HCT116 (cell line): ENCODE measurements around the gene GNMT. TPM values are rescaled to one million over a fixed set of nuclear protein-coding genes. Genes with fewer than 3 reads are reported as not detected.
A peak's percentile ranks its signal among the peaks of the same experiment; 100 is the strongest.

Source experiments
- ATAC-seq: fragments of 200-7000 bp; cut with Tn5 transposase; 2 replicates; pipeline ENCODE4 v1.9.1; 2020; ENCODE audit warnings: mild to moderate bottlenecking, moderate library complexity
- BruUV-seq: library from RNA; stranded (reverse); fragments of 400-500 nt; replicated peaks from 2 replicates; lab custom pipeline; 2021; lab: Mats Ljungman, UMichigan
- CTCF ChIA-PET: fragments of 300-600 bp; sonication (Branson Sonifier 250); formaldehyde crosslinking; loops from one replicate; lab custom pipeline; 2021; ENCODE audit warnings: antibody characterized with exemption; lab: Charles Lee
- POLR2A ChIA-PET: fragments of 300-600, 350-600 bp; sonication (Branson Sonifier 250); formaldehyde crosslinking; loops from one replicate; lab custom pipeline; 2021; ENCODE audit warnings: antibody characterized with exemption; lab: Charles Lee
- RAD21 ChIA-PET, 2 experiments: fragments of 300-600 bp; sonication (Branson Sonifier 250); formaldehyde crosslinking; loops; one replicate each; lab custom pipeline; 2023; ENCODE audit warnings: low total read pairs in 2 of 2; ENCODE audit not compliant: uncharacterized antibody in 2 of 2, unreplicated experiment in 2 of 2, low non-redundant PET in 1 of 2; lab: Charles Lee
- DNase-seq: peaks from one replicate; pipeline ENCODE4 v3.0.0-alpha.2; 2010; ENCODE audit warnings: low read depth, low spot score
- H2AFZ ChIP-seq: fragments of 200-600 bp; shearing (Covaris generic), sonication (generic); 2 replicates; pipeline ENCODE4 v1.6.1; 2017; ENCODE audit warnings: low read depth, mixed run types, mixed read lengths, antibody characterized with exemption, low read length; ENCODE audit not compliant: poor library complexity, severe bottlenecking
- H3K27ac ChIP-seq: 2 replicates; pipeline ENCODE4 v1.5.1; 2012; ENCODE audit warnings: low read depth, low read length
- H3K27me3 ChIP-seq: fragments of 200-600 bp; sonication (generic); 2 replicates; pipeline ENCODE4 v1.6.1; 2016; ENCODE audit warnings: mixed run types, low read length, mixed read lengths; ENCODE audit not compliant: insufficient read depth
- H3K36me3 ChIP-seq, 2 experiments: fragments of 200-500 bp in 1 of 2; fragments of 200-600 bp in 1 of 2; sonication (Bioruptor generic) in 1 of 2; sonication (generic) in 1 of 2; 2 replicates each; pipeline versions ENCODE4 v1.5.1 to v1.6.1; 2014 to 2016; ENCODE audit warnings: low read length in 2 of 2, inconsistent platforms in 1 of 2, mixed read lengths in 1 of 2, mixed run types in 1 of 2; ENCODE audit not compliant: insufficient read depth in 2 of 2, control insufficient read depth in 1 of 2
- H3K4me1 ChIP-seq, 2 experiments: fragments of 200-600 bp in 1 of 2; sonication (generic) in 1 of 2; 2 replicates each; pipeline versions ENCODE4 v1.5.1 to v1.6.1; 2012 to 2017; ENCODE audit warnings: low read length in 2 of 2, inconsistent platforms in 1 of 2, mild to moderate bottlenecking in 1 of 2, mixed read lengths in 1 of 2, mixed run types in 1 of 2, moderate library complexity in 1 of 2; ENCODE audit not compliant: insufficient read depth in 2 of 2, control insufficient read depth in 1 of 2
- H3K4me2 ChIP-seq: fragments of 200-600 bp; sonication (generic); 2 replicates; pipeline ENCODE4 v1.6.1; 2017; ENCODE audit warnings: mixed run types, low read length, mixed read lengths
- H3K4me3 ChIP-seq, 2 experiments: fragments of 200-600 bp in 1 of 2; sonication (generic) in 1 of 2; replicated peaks in 1 of 2; 2 replicates each; pipeline ENCODE4 v1.5.1; 2011 to 2016; ENCODE audit warnings: low read length in 2 of 2, control low read depth in 1 of 2, low read depth in 1 of 2, mild to moderate bottlenecking in 1 of 2, mixed read lengths in 1 of 2, mixed run types in 1 of 2
- H3K79me2 ChIP-seq: fragments of 200-600 bp; sonication (generic); 2 replicates; pipeline ENCODE4 v1.6.1; 2017; ENCODE audit warnings: mild to moderate bottlenecking, mixed run types, low read length, moderate library complexity, mixed read lengths; ENCODE audit not compliant: insufficient read depth
- H3K9ac ChIP-seq: fragments of 200-600 bp; sonication (generic); 2 replicates; pipeline ENCODE4 v1.6.1; 2016; ENCODE audit warnings: low read length, mixed read lengths
- H3K9me2 ChIP-seq: fragments of 200-600 bp; sonication (generic), shearing (Covaris generic); 2 replicates; pipeline ENCODE4 v1.6.1; 2017; ENCODE audit warnings: mixed run types, mild to moderate bottlenecking, moderate library complexity; ENCODE audit not compliant: insufficient read depth
- H3K9me3 ChIP-seq, 2 experiments: fragments of 200-500 bp in 1 of 2; fragments of 200-600 bp in 1 of 2; sonication (Bioruptor generic) in 1 of 2; sonication (generic) in 1 of 2; 2 replicates each; pipeline ENCODE4 v1.6.1; 2014 to 2017; ENCODE audit warnings: low read length in 2 of 2, mixed read lengths in 2 of 2, inconsistent platforms in 1 of 2, low read depth in 1 of 2, mild to moderate bottlenecking in 1 of 2, mixed run types in 1 of 2, moderate library complexity in 1 of 2; ENCODE audit not compliant: control insufficient read depth in 1 of 2, insufficient read depth in 1 of 2
- H4K20me1 ChIP-seq: fragments of 200-600 bp; sonication (generic), shearing (Covaris generic); 2 replicates; pipeline ENCODE4 v1.6.1; 2017; ENCODE audit warnings: mixed run types, mild to moderate bottlenecking, moderate library complexity; ENCODE audit not compliant: insufficient read depth
- CBX3 ChIP-seq: IDR thresholded peaks from 2 replicates; pipeline ENCODE4 v1.6.1; 2012; ENCODE audit warnings: low read depth
- CTCF ChIP-seq, 3 experiments: fragments of 200-600 bp in 1 of 3; sonication (generic) in 1 of 3; IDR thresholded peaks in 2 of 3; conservative IDR thresholded peaks in 1 of 3; 2 replicates each; pipeline ENCODE4 v1.5.1; 2012 to 2017; ENCODE audit warnings: low read depth in 2 of 3, low read length in 2 of 3, antibody characterized with exemption in 1 of 3, borderline replicate concordance in 1 of 3, control low read depth in 1 of 3, mild to moderate bottlenecking in 1 of 3, mixed read lengths in 1 of 3, mixed run types in 1 of 3, moderate library complexity in 1 of 3; ENCODE audit not compliant: insufficient read depth in 1 of 3
- ELF1 ChIP-seq: IDR thresholded peaks from 2 replicates; pipeline ENCODE4 v1.6.1; 2012; ENCODE audit warnings: low read depth, borderline replicate concordance
- EZH2 ChIP-seq: fragments of 200-600 bp; sonication (generic); IDR thresholded peaks from 2 replicates; pipeline ENCODE4 v1.6.1; 2017; ENCODE audit warnings: antibody characterized with exemption, mixed run types
- EZH2phosphoT487 ChIP-seq: fragments of 200-600 bp; IDR thresholded peaks from 2 replicates; pipeline ENCODE4 v1.6.1; 2018; ENCODE audit warnings: antibody characterized with exemption, borderline replicate concordance
- FOSL1 ChIP-seq: IDR thresholded peaks from 2 replicates; pipeline ENCODE4 v1.6.1; 2012; ENCODE audit warnings: low read depth
- MAX ChIP-seq: IDR thresholded peaks from 2 replicates; pipeline ENCODE4 v1.6.1; 2012
- POLR2A ChIP-seq: IDR thresholded peaks from 2 replicates; pipeline ENCODE4 v1.7.0; 2011; ENCODE audit warnings: borderline replicate concordance; ENCODE audit not compliant: insufficient read depth, insufficient read length; ENCODE audit errors: extremely low read depth
- POLR2AphosphoS5 ChIP-seq: IDR thresholded peaks from 2 replicates; pipeline ENCODE4 v1.6.1; 2011; ENCODE audit warnings: mild to moderate bottlenecking, low read depth, low read length, moderate library complexity
- REST ChIP-seq: IDR thresholded peaks from 2 replicates; pipeline ENCODE4 v1.6.1; 2012; ENCODE audit warnings: low read depth
- SIN3A ChIP-seq: IDR thresholded peaks from 2 replicates; pipeline ENCODE4 v1.6.1; 2012; ENCODE audit warnings: low read depth
- SP1 ChIP-seq: IDR thresholded peaks from 2 replicates; pipeline ENCODE4 v1.6.1; 2012; ENCODE audit warnings: low read depth
- SRF ChIP-seq: IDR thresholded peaks from 2 replicates; pipeline ENCODE4 v1.6.1; 2012; ENCODE audit warnings: low read depth
- TCF7L2 ChIP-seq: IDR thresholded peaks from 2 replicates; pipeline ENCODE4 v1.7.0; 2011; ENCODE audit warnings: borderline replicate concordance, inconsistent platforms; ENCODE audit not compliant: insufficient read depth, insufficient read length; ENCODE audit errors: extremely low read depth
- ZFX ChIP-seq: fragments of 450-650 bp; IDR thresholded peaks from 2 replicates; pipeline ENCODE4 v1.6.1; 2017
- intact Hi-C: fragments of 100-400 bp; cut with micrococcal nuclease; formaldehyde crosslinking; loops from 2 replicates; pipeline ENCODE4 v1.10.0; 2022
- total RNA-seq: library from RNA; stranded (reverse); gene quantifications from one replicate; pipeline ENCODE4 v1.2.1, GENCODE V29; 2021; ENCODE audit not compliant: unreplicated experiment

The GNMT gene
- total RNA-seq, 1 experiment from 2014 or later = 0.57 TPM

- CTCF ChIA-PET = interaction anchor here (0.6 to 0.8 kb wide), 2 partner anchors 8 to 405 kb away, joined by 3 to 4 read pairs; no protein-coding TSS in a partner anchor
- peak within 1 kb of the TSS; percentile 60 to 79 for H3K4me3 ChIP-seq
- intact Hi-C loops = loop anchor here (1.0 kb wide), 1 partner anchor 85 kb away; the partner anchor contains the start of gene KLHDC3
- no peaks in the 10 kb centered on the region for H3K27me3 ChIP-seq
- DNase-seq = peak; percentile 98
- ATAC-seq = peak; percentile 90
- POLR2A ChIA-PET = interaction anchor here (0.6 to 2.6 kb wide), 12 partner anchors 10 to 274 kb away, joined by 3 to 11 read pairs (median 3); partner anchors contain the start of genes PEX6, PPP2R5D and RRP36
- peak within 1 kb of the TSS; percentile 52 for H2AFZ ChIP-seq
- no peaks in the 10 kb centered on the region for H4K20me1 ChIP-seq
- H3K9me3 ChIP-seq = no peaks in the 10 kb centered on the region
- peaks cover 4 to 12% of the 10 kb centered on the region in 2 experiments; a peak in 3 of 4 replicates for H3K36me3 ChIP-seq
- no peak for TF ChIP-seq SRF
- peak; percentile 79 for TF ChIP-seq POLR2AphosphoS5
- TF ChIP-seq EZH2phosphoT487 = no peak
- peak; percentile 98 for TF ChIP-seq SP1
- no peak for TF ChIP-seq EZH2
- TF ChIP-seq POLR2A = peak; percentile 33
- no peak for TF ChIP-seq CTCF (IDR thresholded peaks at IDR 0.05 in 2 of 3, conservative IDR thresholded peaks at IDR 0.05 in 1 of 3; ENCODE audit: borderline replicate concordance in 1 of 3, insufficient read depth in 1 of 3, low read depth in 2 of 3, low read length in 2 of 3)
- TF ChIP-seq ELF1 = peak; percentile 76; the same call in 1 of the 2 replicates
- peak; percentile 67 for TF ChIP-seq TCF7L2
- TF ChIP-seq MAX = peak; percentile 99
- TF ChIP-seq FOSL1 = no peak
- TF ChIP-seq ZFX = peak; percentile 70; the same call in 1 of the 2 replicates
- TF ChIP-seq SIN3A = peak; percentile 84; the same call in 1 of the 2 replicates
- TF ChIP-seq REST = no peak
- 0 out of 2 replicates have a peak, but pooled peaks have one; percentile 48 for TF ChIP-seq CBX3
- TF ChIP-seq, all 23 proteins: peak for 9
- no peaks in the 10 kb centered on the region for H3K9me2 ChIP-seq
- H3K9ac ChIP-seq = peak within 1 kb of the TSS; percentile 73
- peak within 1 kb of the TSS; percentile 82 for H3K4me2 ChIP-seq
- RAD21 ChIA-PET = interaction anchor here in 1 of 2 experiments (0.7 kb wide), 1 partner anchor 54 kb away, joined by 3 read pairs; no protein-coding TSS in a partner anchor
- peaks cover 8 to 18% of the 10 kb centered on the region in 2 experiments; a peak in 3 of 4 replicates for H3K4me1 ChIP-seq
- TSS peak; percentile 72 for BruUV-seq
- peak within 1 kb of the TSS; percentile 88 for H3K27ac ChIP-seq
- H3K79me2 ChIP-seq = peaks cover 43% of the 10 kb centered on the region
Observed at GRCh38 chr6:42928986-42929820, 31.4 kb upstream of the GNMT start, which contains the start of gene CNPY3. TSS of gene CNPY3 (plus strand) at chr6:42929480. CDS start at chr6:42929571, 91 bp downstream.
